IMR-90 (cell line): ENCODE results near the gene MYBL2. TPM values are rescaled to one million over a fixed set of nuclear protein-coding genes. Genes with fewer than 3 reads are reported as not detected.
"Not testable (repeated sequence)": the region's sequence is repeated elsewhere in the genome, so short reads cannot be mapped to it uniquely, and the experiment has no call there.

Experiments used
- ATAC-seq: fragments of 200-7000 bp; cut with Tn5 transposase; 2 replicates; pipeline ENCODE4 v1.9.1; 2020; ENCODE audit warnings: low read depth, mild to moderate bottlenecking, moderate library complexity
- BruUV-seq: library from RNA; stranded (reverse); fragments of 400-500 nt; replicated peaks from 2 replicates; lab custom pipeline; 2021; lab: Mats Ljungman, UMichigan
- CTCF ChIA-PET: fragments of 300-600 bp; formaldehyde crosslinking; extraction: SDS; loops from one replicate; lab custom pipeline; 2021; ENCODE audit warnings: antibody characterized with exemption; lab: Yijun Ruan, JAX
- POLR2A ChIA-PET: fragments of 300-600 bp; sonication (Branson Sonifier 250); formaldehyde crosslinking; loops from one replicate; lab custom pipeline; 2022; ENCODE audit warnings: antibody characterized with exemption; ENCODE audit not compliant: unreplicated experiment; lab: Charles Lee
- DNase-seq: peaks from one replicate; pipeline ENCODE4 v3.0.0; 2013
- H2AFZ ChIP-seq: replicated peaks from 2 replicates; pipeline ENCODE3; 2013; ENCODE audit warnings: low read length, mild to moderate bottlenecking; ENCODE audit not compliant: poor library complexity
- H2AK5ac ChIP-seq: 2 replicates; pipeline ENCODE4 v1.6.1; 2013; ENCODE audit warnings: low read depth, low read length, inconsistent platforms
- H2AK9ac ChIP-seq: replicated peaks from 2 replicates; pipeline ENCODE3; 2013; ENCODE audit warnings: mild to moderate bottlenecking, low read depth, low read length, moderate library complexity; ENCODE audit not compliant: poor library complexity
- H2BK120ac ChIP-seq: 2 replicates; pipeline ENCODE4 v1.6.1; 2013; ENCODE audit warnings: low read depth, low read length, inconsistent platforms
- H2BK15ac ChIP-seq: 3 replicates; pipeline ENCODE4 v1.6.1; 2013; ENCODE audit warnings: low read depth, low read length, inconsistent platforms
- H2BK20ac ChIP-seq: 2 replicates; pipeline ENCODE4 v1.6.1; 2013; ENCODE audit warnings: low read depth, mild to moderate bottlenecking, inconsistent platforms, low read length, moderate library complexity
- H2BK5ac ChIP-seq: 2 replicates; pipeline ENCODE4 v1.6.1; 2013; ENCODE audit warnings: mild to moderate bottlenecking, low read depth, low read length, inconsistent platforms; ENCODE audit not compliant: poor library complexity, severe bottlenecking
- H3K14ac ChIP-seq: replicated peaks from 2 replicates; pipeline ENCODE4 v1.6.1; 2013; ENCODE audit warnings: low read depth, low read length, inconsistent platforms
- H3K18ac ChIP-seq: 2 replicates; pipeline ENCODE4 v1.6.1; 2013; ENCODE audit warnings: low read depth, low read length, control low read depth
- H3K23ac ChIP-seq: 2 replicates; pipeline ENCODE4 v1.6.1; 2013; ENCODE audit warnings: low read depth, low read length, inconsistent platforms
- H3K27ac ChIP-seq: 2 replicates; pipeline ENCODE4 v1.5.1; 2013; ENCODE audit warnings: mild to moderate bottlenecking, control low read depth, low read length; ENCODE audit not compliant: insufficient read depth
- H3K27me3 ChIP-seq: 2 replicates; pipeline ENCODE4 v1.6.1; 2013; ENCODE audit warnings: low read length; ENCODE audit not compliant: control insufficient read depth, insufficient read depth
- H3K36me3 ChIP-seq: 2 replicates; pipeline ENCODE4 v1.6.1; 2013; ENCODE audit warnings: low read length, mixed read lengths; ENCODE audit not compliant: control insufficient read depth, insufficient read depth
- H3K4ac ChIP-seq: 2 replicates; pipeline ENCODE4 v1.6.1; 2013; ENCODE audit warnings: low read depth, low read length, inconsistent platforms
- H3K4me1 ChIP-seq: 2 replicates; pipeline ENCODE4 v1.6.1; 2013; ENCODE audit warnings: low read length, mixed read lengths; ENCODE audit not compliant: control insufficient read depth, insufficient read depth
- H3K4me2 ChIP-seq: 2 replicates; pipeline ENCODE4 v1.6.1; 2013; ENCODE audit warnings: low read depth, mild to moderate bottlenecking, control low read depth, low read length, moderate library complexity
- H3K4me3 ChIP-seq: 2 replicates; pipeline ENCODE4 v1.5.1; 2013; ENCODE audit warnings: low read depth, mild to moderate bottlenecking, control low read depth, low read length, moderate library complexity; ENCODE audit not compliant: insufficient read depth
- H3K56ac ChIP-seq: 2 replicates; pipeline ENCODE4 v1.6.1; 2013; ENCODE audit warnings: low read length, inconsistent platforms; ENCODE audit not compliant: insufficient read depth; ENCODE audit errors: extremely low read depth
- H3K79me1 ChIP-seq, 2 experiments: 2 replicates each; pipeline ENCODE4 v1.6.1; 2013; ENCODE audit warnings: low read length in 2 of 2, inconsistent platforms in 1 of 2, low read depth in 1 of 2
- H3K9ac ChIP-seq: 2 replicates; pipeline ENCODE4 v1.6.1; 2013; ENCODE audit warnings: low read depth, low read length, control low read depth
- H3K9me1 ChIP-seq: 2 replicates; pipeline ENCODE4 v1.6.1; 2013; ENCODE audit warnings: low read length, inconsistent platforms; ENCODE audit not compliant: insufficient read depth
- H3K9me3 ChIP-seq: 2 replicates; pipeline ENCODE4 v1.6.1; 2013; ENCODE audit warnings: low read length; ENCODE audit not compliant: control insufficient read depth, insufficient read depth
- H4K20me1 ChIP-seq: 2 replicates; pipeline ENCODE4 v1.6.1; 2013; ENCODE audit warnings: low read length, inconsistent platforms; ENCODE audit not compliant: insufficient read depth
- H4K5ac ChIP-seq: 2 replicates; pipeline ENCODE4 v1.6.1; 2013; ENCODE audit warnings: mild to moderate bottlenecking, low read depth, low read length, control low read depth
- H4K8ac ChIP-seq, 2 experiments: 2 replicates each; pipeline ENCODE4 v1.6.1; 2013; ENCODE audit warnings: low read depth in 2 of 2, low read length in 2 of 2, control low read depth in 1 of 2, inconsistent platforms in 1 of 2
- H4K91ac ChIP-seq: 2 replicates; pipeline ENCODE4 v1.6.1; 2013; ENCODE audit warnings: low read depth, low read length, inconsistent platforms; ENCODE audit not compliant: insufficient read depth
- WGBS, 2 experiments: methylation state at CpG; one replicate each; pipeline versions ENCODE4 v1.1.5 to v1.1.7; 2013; ENCODE audit warnings: missing lambda C conversion rate in 2 of 2; ENCODE audit not compliant: insufficient read length in 1 of 2; ENCODE audit errors: extremely low coverage in 2 of 2; 5-methylcytosine and 5-hydroxymethylcytosine counted together
- dilution Hi-C: fragments of 300-500 bp; cut with HindIII; formaldehyde crosslinking; loops from one replicate; pipeline ENCODE4 v1.14.3; 2018; ENCODE audit warnings: low sequenced_read_pairs; ENCODE audit not compliant: unreplicated experiment
- in situ Hi-C: fragments of 300-500 bp; cut with MboI; formaldehyde crosslinking; loops from 3 replicates; pipeline ENCODE4 v1.14.3; 2019; ENCODE audit warnings: low sequenced_read_pairs, inconsistent platforms, mixed read lengths
- intact Hi-C: fragments of 100-400 bp; cut with micrococcal nuclease; formaldehyde crosslinking; loops from 2 replicates; pipeline ENCODE4 v1.10.0; 2022
- polyA plus RNA-seq, 3 experiments: library from polyadenylated mRNA; depleted of rRNA; stranded (reverse); fragments of >200 nt; gene quantifications; 2 replicates each; pipeline ENCODE4 v1.2.3, GENCODE V29; 2012; ENCODE audit warnings: low replicate concordance in 1 of 3
- total RNA-seq: library from RNA; depleted of rRNA; stranded (reverse); fragments of >200 nt; gene quantifications from 2 replicates; pipeline ENCODE4 v1.2.3, GENCODE V29; 2012

Gene MYBL2
- total and polyA plus RNA-seq, 2 of the 4 experiments (the other 2 are of a cell fraction) = 12.4 to 23.1 TPM

GRCh38 chr20:43651650-43652184 lies 15.2 kb upstream of the MYBL2 start:
- H3K18ac ChIP-seq, H2AFZ ChIP-seq, dilution Hi-C loops, BruUV-seq, DNase-seq, H2BK20ac ChIP-seq, H3K14ac ChIP-seq, in situ Hi-C loops, H4K20me1 ChIP-seq, H2BK5ac ChIP-seq, H2BK120ac ChIP-seq, H3K4ac ChIP-seq, H3K9ac ChIP-seq, H3K56ac ChIP-seq, H3K9me1 ChIP-seq, H4K91ac ChIP-seq, H3K9me3 ChIP-seq, H2AK9ac ChIP-seq, H3K27me3 ChIP-seq, ATAC-seq, H3K4me3 ChIP-seq, H4K8ac ChIP-seq, H3K4me2 ChIP-seq, H3K36me3 ChIP-seq, H3K27ac ChIP-seq, H3K23ac ChIP-seq, H3K79me1 ChIP-seq, H2BK15ac ChIP-seq, H2AK5ac ChIP-seq, intact Hi-C loops, H4K5ac ChIP-seq, CTCF ChIA-PET, H3K4me1 ChIP-seq: not testable (repeated sequence)
- POLR2A ChIA-PET = interaction anchor here (0.6 kb wide), 1 partner anchor 194 kb away, joined by 4 read pairs; no protein-coding TSS in a partner anchor
- 96% methylated on average over 4 of the region's 10 CpGs; no CpG with 5 or more reads in 1 of the 2 experiments for WGBS, 2 experiments
